ENCODE measurements around the gene A3GALT2.

GRCh38 chr1:33367485-33368405 is 46.8 kb upstream of the A3GALT2 start:
- TF ChIP-seq ZNF701 (tag by site-specific recombination; IDR thresholded peaks at IDR 0.05) (no peak), ZBTB49 (tag by site-specific recombination; IDR thresholded peaks at IDR 0.05; ENCODE audit: low read depth) (no peak), ZFP37 (tag by site-specific recombination; IDR thresholded peaks at IDR 0.05) (peak; percentile 25; the same call in 1 of the 2 replicates), ZNF639 (tag by site-specific recombination; IDR thresholded peaks at IDR 0.05) (no peak), REST (tag by site-specific recombination; IDR thresholded peaks at IDR 0.05) (no peak), ZNF174 (tag by site-specific recombination; IDR thresholded peaks at IDR 0.05) (no peak), ZNF274 (IDR thresholded peaks at IDR 0.05; ENCODE audit: low read length) (no peak), ZNF274 (tag by site-specific recombination; IDR thresholded peaks at IDR 0.05; ENCODE audit: borderline replicate concordance) (no peak), ZNF704 (tag by site-specific recombination; IDR thresholded peaks at IDR 0.05) (no peak), IKZF3 (tag by site-specific recombination; IDR thresholded peaks at IDR 0.05) (no peak)
- TF ChIP-seq, protein P1, sequence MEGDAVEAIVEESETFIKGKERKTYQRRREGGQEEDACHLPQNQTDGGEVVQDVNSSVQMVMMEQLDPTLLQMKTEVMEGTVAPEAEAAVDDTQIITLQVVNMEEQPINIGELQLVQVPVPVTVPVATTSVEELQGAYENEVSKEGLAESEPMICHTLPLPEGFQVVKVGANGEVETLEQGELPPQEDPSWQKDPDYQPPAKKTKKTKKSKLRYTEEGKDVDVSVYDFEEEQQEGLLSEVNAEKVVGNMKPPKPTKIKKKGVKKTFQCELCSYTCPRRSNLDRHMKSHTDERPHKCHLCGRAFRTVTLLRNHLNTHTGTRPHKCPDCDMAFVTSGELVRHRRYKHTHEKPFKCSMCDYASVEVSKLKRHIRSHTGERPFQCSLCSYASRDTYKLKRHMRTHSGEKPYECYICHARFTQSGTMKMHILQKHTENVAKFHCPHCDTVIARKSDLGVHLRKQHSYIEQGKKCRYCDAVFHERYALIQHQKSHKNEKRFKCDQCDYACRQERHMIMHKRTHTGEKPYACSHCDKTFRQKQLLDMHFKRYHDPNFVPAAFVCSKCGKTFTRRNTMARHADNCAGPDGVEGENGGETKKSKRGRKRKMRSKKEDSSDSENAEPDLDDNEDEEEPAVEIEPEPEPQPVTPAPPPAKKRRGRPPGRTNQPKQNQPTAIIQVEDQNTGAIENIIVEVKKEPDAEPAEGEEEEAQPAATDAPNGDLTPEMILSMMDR (tag by site-specific recombination; IDR thresholded peaks at IDR 0.05): peak; percentile 80
- TF ChIP-seq, protein P2, sequence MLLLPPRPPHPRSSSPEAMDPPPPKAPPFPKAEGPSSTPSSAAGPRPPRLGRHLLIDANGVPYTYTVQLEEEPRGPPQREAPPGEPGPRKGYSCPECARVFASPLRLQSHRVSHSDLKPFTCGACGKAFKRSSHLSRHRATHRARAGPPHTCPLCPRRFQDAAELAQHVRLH (tag by site-specific recombination; IDR thresholded peaks at IDR 0.05): no peak
- TF ChIP-seq, protein P3, sequence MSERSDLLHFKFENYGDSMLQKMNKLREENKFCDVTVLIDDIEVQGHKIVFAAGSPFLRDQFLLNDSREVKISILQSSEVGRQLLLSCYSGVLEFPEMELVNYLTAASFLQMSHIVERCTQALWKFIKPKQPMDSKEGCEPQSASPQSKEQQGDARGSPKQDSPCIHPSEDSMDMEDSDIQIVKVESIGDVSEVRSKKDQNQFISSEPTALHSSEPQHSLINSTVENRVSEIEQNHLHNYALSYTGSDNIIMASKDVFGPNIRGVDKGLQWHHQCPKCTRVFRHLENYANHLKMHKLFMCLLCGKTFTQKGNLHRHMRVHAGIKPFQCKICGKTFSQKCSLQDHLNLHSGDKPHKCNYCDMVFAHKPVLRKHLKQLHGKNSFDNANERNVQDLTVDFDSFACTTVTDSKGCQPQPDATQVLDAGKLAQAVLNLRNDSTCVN (tag by site-specific recombination; optimal IDR thresholded peaks at IDR 0.05): no peak
